HepG2 (cell line): Measurements from ENCODE around the gene MT4. TPM values are rescaled to one million over a fixed set of nuclear protein-coding genes. Genes with fewer than 3 reads are reported as not detected.
A peak's percentile ranks its signal among the peaks of the same experiment; 100 is the strongest.

Source experiments
- CTCF ChIP-seq: sonication (generic); formaldehyde crosslinking; IDR thresholded peaks from 2 replicates; pipeline ENCODE4 v1.5.0; 2020; ENCODE audit warnings: mild to moderate bottlenecking, missing genetic modification reagents, moderate library complexity
- GPN1 ChIP-seq: sonication (generic); formaldehyde crosslinking; IDR thresholded peaks from 2 replicates; pipeline ENCODE4 v1.5.1; 2020; ENCODE audit warnings: missing genetic modification reagents, borderline replicate concordance
- HDAC2 ChIP-seq: sonication (generic); formaldehyde crosslinking; IDR thresholded peaks from 2 replicates; pipeline ENCODE4 v1.4.0; 2020; ENCODE audit warnings: missing genetic modification reagents
- HOXD1 ChIP-seq: sonication (generic); formaldehyde crosslinking; IDR thresholded peaks from 2 replicates; pipeline ENCODE4 v1.5.0; 2020; ENCODE audit warnings: missing genetic modification reagents
- ISL2 ChIP-seq: sonication (generic); formaldehyde crosslinking; IDR thresholded peaks from 2 replicates; pipeline ENCODE4 v1.5.0; 2020; ENCODE audit warnings: missing genetic modification reagents
- MEIS1 ChIP-seq: sonication (generic); formaldehyde crosslinking; IDR thresholded peaks from 2 replicates; pipeline ENCODE4 v1.9.0; 2021; ENCODE audit warnings: mild to moderate bottlenecking, missing genetic modification reagents, moderate library complexity, borderline replicate concordance
- REST ChIP-seq, 2 experiments: IDR thresholded peaks; 2 replicates each; pipeline ENCODE4 v1.6.1; 2011 to 2012; ENCODE audit warnings: low read length in 2 of 2, borderline replicate concordance in 1 of 2, low read depth in 1 of 2, mild to moderate bottlenecking in 1 of 2, moderate library complexity in 1 of 2
- RFXANK ChIP-seq: IDR thresholded peaks from 2 replicates; pipeline ENCODE4 v1.6.1; 2016
- TERF1 ChIP-seq: sonication (generic); formaldehyde crosslinking; IDR thresholded peaks from 2 replicates; pipeline ENCODE4 v1.8.0; 2022; ENCODE audit warnings: mild to moderate bottlenecking, missing genetic modification reagents, moderate library complexity
- TFDP1 ChIP-seq: IDR thresholded peaks from 2 replicates; pipeline ENCODE4 v1.6.1; 2016; ENCODE audit warnings: missing compliant biosample characterization, missing genetic modification reagents, borderline replicate concordance
- XBP1 ChIP-seq: sonication (generic); formaldehyde crosslinking; IDR thresholded peaks from 2 replicates; pipeline ENCODE4 v1.5.0; 2020; ENCODE audit warnings: missing genetic modification reagents
- ZEB1 ChIP-seq: IDR thresholded peaks from 2 replicates; pipeline ENCODE4 v1.6.1; 2012; ENCODE audit warnings: mild to moderate bottlenecking, low read depth, inconsistent platforms; ENCODE audit not compliant: insufficient replicate concordance
- ZGPAT ChIP-seq: IDR thresholded peaks from 2 replicates; pipeline ENCODE4 v1.6.1; 2016; ENCODE audit warnings: mild to moderate bottlenecking
- ZNF790 ChIP-seq: sonication (generic); formaldehyde crosslinking; IDR thresholded peaks from 2 replicates; pipeline ENCODE4 v1.8.0; 2022; ENCODE audit warnings: missing genetic modification reagents, mild to moderate bottlenecking, borderline replicate concordance
- ZSCAN25 ChIP-seq: sonication (generic); formaldehyde crosslinking; IDR thresholded peaks from 2 replicates; pipeline ENCODE4 v1.8.0; 2022; ENCODE audit warnings: mild to moderate bottlenecking, missing genetic modification reagents
- polyA plus RNA-seq, 8 experiments: library from polyadenylated mRNA; depleted of rRNA in 3 of 8; stranded (reverse) in 7 of 8; unstranded in 1 of 8; fragments of >200 nt; fragmentation: Illumina TruSeq in 4 of 8; extraction: Trizol in 4 of 8; gene quantifications; 2 replicates each; pipeline versions ENCODE4 v1.2.1 to v1.2.3, GENCODE V29; 2011 to 2016; ENCODE audit warnings: low read depth in 4 of 8, missing spikeins in 1 of 8, mixed read lengths in 1 of 8; ENCODE audit not compliant: insufficient read depth in 1 of 8
- total RNA-seq, 5 experiments: library from RNA; depleted of rRNA; stranded (reverse); fragments of >200 nt; fragmentation: Illumina TruSeq; extraction: Trizol; gene quantifications; 2 replicates each; pipeline ENCODE4 v1.2.3, GENCODE V29; 2016; ENCODE audit warnings: low read depth in 1 of 5

Gene MT4
- total and polyA plus RNA-seq, 2 of the 13 experiments (the other 11 are each of a cell fraction or from before 2014, with no cell fraction given) = not detected

- TF ChIP-seq ZEB1 (no peak), MEIS1 (CRISPR knock-in tag) (no peak), XBP1 (peak; percentile 58), CTCF (CRISPR knock-in tag) (peak; percentile 23), ZSCAN25 (CRISPR knock-in tag) (0 out of 2 replicates have a peak, but pooled peaks have one; percentile 15), ZGPAT (CRISPR knock-in tag) (peak; percentile 97), REST (IDR thresholded peaks at IDR 0.05; ENCODE audit: borderline replicate concordance in 1 of 2, low read depth in 1 of 2, low read length in 2 of 2) (peak in 1 of 2 experiments; percentile 59; a peak in 1 of 4 replicates), RFXANK (CRISPR knock-in tag) (peak; percentile 82), HDAC2 (CRISPR knock-in tag) (peak; percentile 39; the same call in 1 of the 2 replicates), TERF1 (CRISPR knock-in tag) (no peak), TFDP1 (CRISPR knock-in tag) (peak; percentile 79; the same call in 1 of the 2 replicates), HOXD1 (CRISPR knock-in tag) (no peak), ISL2 (peak; percentile 77), ZNF790 (CRISPR knock-in tag) (peak; percentile 95; the same call in 1 of the 2 replicates), GPN1 (0 out of 2 replicates have a peak, but pooled peaks have one; percentile 48)
Observed at GRCh38 chr16:56608043-56608875, 43.4 kb downstream of the MT4 start, which contains the start of gene MT2A (continued).
